HFFc6 (cell line): ENCODE measurements around the gene RAD23B. TPM values are rescaled to one million over a fixed set of nuclear protein-coding genes. Genes with fewer than 3 reads are reported as not detected.
A peak's percentile ranks its signal among the peaks of the same experiment; 100 is the strongest.
"Not testable (repeated sequence)": the region's sequence is repeated elsewhere in the genome, so short reads cannot be mapped to it uniquely, and the experiment has no call there.

ENCODE experiments used
- DNase-seq: peaks from one replicate; pipeline ENCODE4 v3.0.0-alpha.2; 2018
- H3K27ac Mint-ChIP-seq: 2 replicates; pipeline ENCODE4 v1.8.0; 2020; ENCODE audit warnings: mild to moderate bottlenecking, mixed read lengths
- H3K27me3 Mint-ChIP-seq: 2 replicates; pipeline ENCODE4 v1.8.0; 2021; ENCODE audit warnings: mild to moderate bottlenecking, moderate library complexity, mixed read lengths; ENCODE audit not compliant: insufficient read depth
- H3K36me3 Mint-ChIP-seq: 2 replicates; pipeline ENCODE4 v1.8.0; 2021; ENCODE audit warnings: low read depth, mixed read lengths
- H3K4me1 Mint-ChIP-seq: 2 replicates; pipeline ENCODE4 v1.8.0; 2020; ENCODE audit warnings: low read depth, mixed read lengths
- H3K4me3 Mint-ChIP-seq: 2 replicates; pipeline ENCODE4 v1.8.0; 2020; ENCODE audit warnings: mild to moderate bottlenecking, moderate library complexity, mixed read lengths
- H3K9me3 Mint-ChIP-seq: 2 replicates; pipeline ENCODE4 v1.8.0; 2020; ENCODE audit warnings: mild to moderate bottlenecking, mixed read lengths
- CTCF ChIP-seq: fragments of 200-600 bp; sonication (generic); IDR thresholded peaks from 2 replicates; pipeline ENCODE4 v1.5.0; 2021; ENCODE audit warnings: antibody characterized with exemption, mild to moderate bottlenecking
- total RNA-seq, 6 experiments: library from RNA; stranded (reverse); fragmentation: NEBNext Ultra II Directional; extraction: Animal tissue kit (Norgen Biotek cat#: 25700); gene quantifications; 2 replicates in 1 of 6; 3 replicates in 5 of 6; pipeline ENCODE4 v1.2.3, GENCODE V29; 2021

RAD23B gene
- total RNA-seq, 6 experiments from 2014 or later: 196 to 222 (median 204) TPM

- H3K27me3 Mint-ChIP-seq: peaks cover 4% of the 10 kb centered on the region
- no peak overlapping the region for H3K27ac Mint-ChIP-seq
- H3K9me3 Mint-ChIP-seq: no peaks in the 10 kb centered on the region
- H3K4me3 Mint-ChIP-seq: no peak overlapping the region
- no peak for DNase-seq
- H3K36me3 Mint-ChIP-seq: peaks cover 14% of the 10 kb centered on the region
- no peak for TF ChIP-seq CTCF
- peaks cover 73% of the 10 kb centered on the region for H3K4me1 Mint-ChIP-seq
Measured at GRCh38 chr9:107293543-107294085, 10.5 kb downstream of the RAD23B start.

GRCh38 chr9:107294756-107295155 is 11.7 kb downstream of the RAD23B start:
- H3K36me3 Mint-ChIP-seq: peaks cover 14% of the 10 kb centered on the region
- peak overlapping the region; percentile 8; the same call in 1 of the 2 replicates for H3K27ac Mint-ChIP-seq
- H3K9me3 Mint-ChIP-seq: no peaks in the 10 kb centered on the region
- H3K4me3 Mint-ChIP-seq: no peak overlapping the region
- H3K4me1 Mint-ChIP-seq: peaks cover 73% of the 10 kb centered on the region
- no peak for DNase-seq
- TF ChIP-seq CTCF: no peak
- H3K27me3 Mint-ChIP-seq: peaks cover 4% of the 10 kb centered on the region

- Mint-ChIP-seq H3K27me3 (peaks cover 4% of the 10 kb centered on the region), H3K4me3 (no peak overlapping the region), H3K4me1 (peaks cover 73% of the 10 kb centered on the region), H3K9me3 (no peaks in the 10 kb centered on the region), H3K36me3 (peaks cover 15% of the 10 kb centered on the region), H3K27ac (peak overlapping the region; percentile 3; the same call in 1 of the 2 replicates)
- no peak for DNase-seq
- no peak for TF ChIP-seq CTCF
Measured at GRCh38 chr9:107295995-107296394, 12.9 kb downstream of the RAD23B start.

- not testable (repeated sequence) for DNase-seq, H3K4me3 Mint-ChIP-seq, H3K9me3 Mint-ChIP-seq, H3K27me3 Mint-ChIP-seq, H3K27ac Mint-ChIP-seq
- Mint-ChIP-seq H3K4me1 (peaks cover 72% of the 10 kb centered on the region), H3K36me3 (peaks cover 18% of the 10 kb centered on the region)
Measured at GRCh38 chr9:107296592-107296991, 13.5 kb downstream of the RAD23B start.

- Mint-ChIP-seq H3K27me3 (peaks cover 1% of the 10 kb centered on the region; the same call in 1 of the 2 replicates), H3K9me3 (no peaks in the 10 kb centered on the region), H3K27ac (peak overlapping the region; percentile 8), H3K36me3 (peaks cover 5% of the 10 kb centered on the region; the same call in 1 of the 2 replicates), H3K4me1 (peaks cover 52% of the 10 kb centered on the region), H3K4me3 (no peak overlapping the region; the same call in 1 of the 2 replicates)
- no peak for DNase-seq
- peak; percentile 68 for TF ChIP-seq CTCF
Measured at GRCh38 chr9:107299437-107299836, 16.4 kb downstream of the RAD23B start.

- peaks cover 21% of the 10 kb centered on the region for H3K4me1 Mint-ChIP-seq
- H3K36me3 Mint-ChIP-seq: peaks cover 43% of the 10 kb centered on the region
- H3K9me3 Mint-ChIP-seq: no peaks in the 10 kb centered on the region
- TF ChIP-seq CTCF: no peak
- no peak for DNase-seq
- no peaks in the 10 kb centered on the region; the same call in 1 of the 2 replicates for H3K27me3 Mint-ChIP-seq
- no peak overlapping the region for H3K4me3 Mint-ChIP-seq
- H3K27ac Mint-ChIP-seq: no peak overlapping the region
Measured at GRCh38 chr9:107306308-107306707, 23.2 kb downstream of the RAD23B start.
